ENCODE measurements around the gene SLC24A2. TPM values are rescaled to one million over a fixed set of nuclear protein-coding genes. Genes with fewer than 3 reads are reported as not detected.

SLC24A2 gene
- total and polyA plus RNA-seq, 2 of the 8 experiments (the other 6 are each of a cell fraction or from before 2014, with no cell fraction given) = 2.8 to 6.5 TPM

GRCh38 chr9:19807182-19807892, 18.5 kb upstream of the SLC24A2 start (continued):
- TF ChIP-seq CHD7 (IDR thresholded peaks at IDR 0.05; ENCODE audit: insufficient replicate concordance, low read length) = peak; percentile 67
- no peak for TF ChIP-seq CHD1 (IDR thresholded peaks at IDR 0.05; ENCODE audit: low read depth, low read length)
- peak; percentile 52; the same call in 1 of the 2 replicates for TF ChIP-seq SRF (IDR thresholded peaks at IDR 0.05; ENCODE audit: low read depth, low read length)
- TF ChIP-seq SP1 (IDR thresholded peaks at IDR 0.05; ENCODE audit: low read depth, low read length) = 0 out of 2 replicates have a peak, but pooled peaks have one; percentile 8
- no peak for TF ChIP-seq JUN (IDR thresholded peaks at IDR 0.05; ENCODE audit: low read depth, low read length)
- no peak for TF ChIP-seq HDAC2 (IDR thresholded peaks at IDR 0.05; ENCODE audit: borderline replicate concordance in 1 of 2, low read depth in 2 of 2, low read length in 2 of 2)
- TF ChIP-seq SIRT6 (IDR thresholded peaks at IDR 0.05; ENCODE audit: low read length) = no peak
- no peak for TF ChIP-seq SP4 (IDR thresholded peaks at IDR 0.05; ENCODE audit: low read length)
